Measurements from ENCODE around the gene GABPA.
"Not testable (repeated sequence)": the region's sequence is repeated elsewhere in the genome, so short reads cannot be mapped to it uniquely, and the experiment has no call there.

Gene GABPA

DNA sequence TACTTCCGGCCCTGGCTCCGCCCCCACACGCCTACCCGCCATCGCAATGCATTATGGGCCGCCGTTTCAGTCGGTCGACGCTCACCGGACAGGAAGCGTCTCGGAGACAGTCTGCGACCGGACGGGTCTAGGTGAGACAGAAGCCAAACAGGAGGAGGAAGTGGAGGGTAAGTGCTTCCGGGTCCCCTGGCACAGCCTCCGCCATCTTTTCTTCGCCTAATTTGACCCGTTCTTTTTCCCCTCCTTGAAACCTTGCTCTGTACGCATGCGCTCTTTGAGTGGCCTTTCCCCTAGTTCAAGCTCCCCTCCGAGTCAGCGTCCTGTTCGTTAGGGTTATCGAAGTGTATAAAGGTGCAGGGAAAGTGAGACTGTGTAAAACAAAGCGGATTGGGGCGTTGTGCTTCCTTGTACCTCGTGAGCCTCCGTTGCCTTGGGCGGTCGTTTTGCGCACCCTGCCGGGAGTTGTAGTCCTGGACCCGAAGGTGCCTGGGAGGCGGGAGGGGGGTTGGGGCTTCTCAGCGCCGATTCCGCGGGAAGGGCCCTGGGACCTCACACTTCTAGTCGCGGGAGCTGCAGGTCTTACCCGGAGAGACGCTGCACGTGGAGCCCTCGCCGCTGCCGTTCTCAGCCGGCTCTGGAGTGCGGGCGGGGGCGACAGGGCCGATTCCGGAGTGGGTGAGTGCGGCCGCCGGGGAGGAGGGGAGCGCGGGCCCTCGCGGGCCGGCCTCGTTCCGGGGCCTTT lies at the start of gene GABPA, which contains the start of gene ATP5PF:
GABPA (plus strand) TSS at position 69 of the 742 bp plus-strand sequence. CDS start 6,627 bp downstream, outside the sequence.
ATP5PF (minus strand) TSS at position 1 of the 742 bp plus-strand sequence. CDS start 5,110 bp downstream, outside the sequence.
- DNase-seq: peak; percentile 99

GRCh38 chr21:25687787-25688186 lies 47.0 kb upstream of the GABPA start:
- no peak for DNase-seq

DNA sequence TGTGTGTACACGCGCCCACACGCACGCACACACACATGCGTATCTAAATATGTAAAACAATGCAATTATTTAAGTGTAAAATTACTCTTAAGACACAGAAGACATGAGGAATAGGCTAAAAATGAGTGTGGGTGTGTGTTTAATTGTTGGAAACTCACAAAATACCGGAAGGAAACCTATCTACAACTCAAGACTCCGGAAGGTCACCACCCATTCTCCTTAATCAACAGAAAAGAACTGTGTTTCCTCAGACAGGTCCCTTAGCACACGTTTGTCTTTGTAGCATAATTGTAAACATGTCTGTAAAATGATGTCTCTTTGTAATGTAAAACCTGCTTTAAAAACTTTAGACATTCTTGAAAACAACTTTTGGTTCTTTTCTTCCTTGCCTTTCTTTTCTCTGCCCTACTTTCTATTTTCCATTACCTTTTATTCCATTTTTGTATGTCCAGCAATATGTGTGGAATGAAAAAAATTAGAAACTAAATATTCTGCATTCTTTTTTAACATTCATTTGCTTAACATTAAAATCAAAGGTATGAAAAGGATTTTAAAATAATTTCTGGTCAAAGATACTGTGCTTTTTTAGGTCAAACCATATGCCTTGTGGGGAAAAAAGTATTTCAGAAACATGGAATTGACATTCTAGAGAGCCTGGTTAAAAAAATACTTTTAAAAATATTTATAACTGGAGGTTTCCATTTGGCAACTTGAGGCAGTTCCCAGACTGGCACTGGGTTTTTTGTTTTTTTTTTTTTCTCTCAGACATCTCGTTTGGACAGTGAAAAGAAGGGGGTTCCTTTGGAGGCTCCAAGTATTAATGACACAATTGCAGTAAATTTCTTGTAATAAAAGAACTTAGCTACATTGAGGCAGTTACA lies 46.3 kb upstream of the GABPA start:
- DNase-seq: no peak

GRCh38 chr21:25689226-25689625 lies 45.5 kb upstream of the GABPA start:
- DNase-seq: no peak

DNA sequence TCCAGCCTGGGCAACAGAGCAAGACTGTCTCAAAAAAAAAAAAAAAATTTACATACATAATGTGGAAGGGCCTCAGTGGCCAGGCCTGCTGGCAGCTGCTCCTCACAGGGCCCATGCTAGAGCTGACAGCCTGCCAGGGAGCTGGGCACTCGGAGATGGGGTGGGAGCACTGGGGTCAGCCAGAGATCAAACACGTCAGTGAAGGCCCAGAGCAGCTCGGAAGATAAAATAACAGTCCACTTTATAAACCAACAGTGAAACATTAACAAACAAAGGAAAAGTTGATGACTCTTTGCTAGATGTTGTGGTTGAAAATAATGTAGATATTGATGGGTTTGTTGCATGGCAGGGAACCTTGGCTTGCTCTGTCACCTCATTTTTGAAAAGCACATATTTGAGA lies 42.8 kb upstream of the GABPA start:
- no peak for DNase-seq

GRCh38 chr21:25695461-25695860 lies 39.3 kb upstream of the GABPA start:
- DNase-seq: not testable (repeated sequence)

DNA sequence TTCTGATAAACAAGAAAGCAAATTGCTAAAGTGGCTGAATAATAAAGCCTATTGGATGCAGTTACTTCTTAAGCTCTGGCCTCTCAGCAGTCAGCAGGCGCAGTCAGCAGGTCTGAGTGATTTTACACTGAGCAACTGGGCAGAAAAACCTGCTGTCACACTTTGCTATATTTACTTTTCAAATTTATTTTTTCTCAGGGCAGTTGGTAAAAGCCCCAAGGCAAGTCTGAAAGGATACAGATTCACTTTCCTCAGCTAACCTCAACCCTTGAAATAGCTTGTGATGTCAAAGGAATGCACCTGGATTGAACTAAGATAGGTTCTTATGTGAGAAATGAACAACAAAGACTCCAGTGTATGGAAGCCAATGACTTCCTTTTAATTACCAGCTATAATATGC lies 34.0 kb upstream of the GABPA start:
- no peak for DNase-seq

DNA sequence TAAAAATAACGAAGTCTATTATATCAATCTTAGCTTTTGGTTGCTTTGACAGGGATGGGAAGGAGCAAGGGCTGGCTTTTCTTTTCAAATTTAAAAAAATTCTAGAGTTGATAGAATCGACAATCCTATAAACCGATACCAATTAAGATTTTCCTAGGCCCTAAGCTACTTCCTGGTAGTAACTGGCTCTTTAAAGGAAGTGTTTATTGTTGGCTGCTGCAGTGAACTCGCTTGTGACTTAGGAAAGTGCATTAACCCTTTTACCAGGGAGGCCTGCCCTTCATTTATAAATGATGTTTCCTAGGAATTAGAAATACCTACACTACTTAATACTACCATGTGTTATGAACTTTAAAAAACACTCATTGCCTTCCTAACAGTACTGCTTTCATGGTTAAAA lies 33.2 kb upstream of the GABPA start:
- DNase-seq: no peak

- peak; percentile 76 for DNase-seq
Measured at GRCh38 chr21:25708467-25709065, 26.2 kb upstream of the GABPA start.

DNA sequence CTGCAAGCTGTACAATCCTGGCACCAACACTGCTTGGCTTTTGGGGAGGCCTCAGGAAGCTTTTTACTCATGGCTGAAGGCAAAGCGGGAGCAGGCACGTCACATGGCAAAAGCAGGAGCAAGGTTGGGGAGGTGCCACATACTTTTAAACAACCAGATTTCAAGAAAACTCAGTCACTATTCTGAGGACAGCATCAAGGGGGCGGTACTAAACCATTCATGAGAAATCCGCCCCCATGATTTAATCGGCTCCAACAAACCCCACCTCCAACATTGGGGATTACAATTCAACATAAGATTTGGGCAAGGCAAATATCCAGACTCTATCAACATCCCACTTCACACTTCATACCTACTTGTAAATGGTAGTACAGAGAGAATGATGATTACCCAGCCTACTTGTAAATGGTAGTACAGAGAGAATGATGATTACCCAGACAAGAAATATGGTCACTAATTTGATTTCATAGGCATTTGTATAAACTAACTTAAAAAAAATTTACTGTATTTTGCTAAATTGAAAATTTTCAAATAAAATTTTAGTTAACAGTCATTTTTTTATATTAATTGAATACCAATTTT lies 25.0 kb upstream of the GABPA start:
- peak; percentile 19 for DNase-seq

GRCh38 chr21:25710550-25710949 lies 24.2 kb upstream of the GABPA start:
- DNase-seq: no peak

GRCh38 chr21:25714066-25714465 lies 20.7 kb upstream of the GABPA start:
- DNase-seq: not testable (repeated sequence)

DNA sequence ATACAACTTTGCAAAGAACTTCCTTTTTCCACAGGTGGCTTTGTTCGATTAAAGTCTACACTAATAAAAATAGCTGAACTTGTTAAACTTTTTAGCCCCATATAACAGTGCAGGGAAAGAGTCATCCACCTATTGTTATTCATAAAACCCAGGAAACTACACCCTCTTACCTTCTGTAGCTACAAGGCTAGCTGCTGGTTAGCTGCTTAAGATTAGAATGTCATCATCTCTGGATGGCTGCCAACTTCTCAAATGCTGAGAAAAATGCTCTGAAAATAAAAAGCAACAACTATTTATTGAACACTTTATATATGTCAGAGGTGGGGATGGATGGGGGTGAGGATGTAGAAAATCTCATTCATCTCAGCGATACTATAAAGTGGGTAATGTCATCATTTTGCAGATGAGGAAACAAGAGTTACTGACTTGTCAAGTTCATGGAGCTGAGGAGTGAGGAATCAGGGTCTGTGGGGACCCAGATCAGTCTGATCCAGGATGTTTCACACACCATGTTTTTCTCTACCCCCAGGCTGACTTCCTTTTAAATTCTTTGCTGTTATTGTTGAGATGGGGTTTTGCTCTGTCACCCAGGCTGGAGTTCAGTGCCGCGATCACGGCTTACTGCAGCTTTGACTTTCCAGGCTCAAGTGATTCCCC lies 17.2 kb upstream of the GABPA start:
- DNase-seq: peak; percentile 85

GRCh38 chr21:25721987-25722386 lies 12.8 kb upstream of the GABPA start:
- no peak for DNase-seq

DNA sequence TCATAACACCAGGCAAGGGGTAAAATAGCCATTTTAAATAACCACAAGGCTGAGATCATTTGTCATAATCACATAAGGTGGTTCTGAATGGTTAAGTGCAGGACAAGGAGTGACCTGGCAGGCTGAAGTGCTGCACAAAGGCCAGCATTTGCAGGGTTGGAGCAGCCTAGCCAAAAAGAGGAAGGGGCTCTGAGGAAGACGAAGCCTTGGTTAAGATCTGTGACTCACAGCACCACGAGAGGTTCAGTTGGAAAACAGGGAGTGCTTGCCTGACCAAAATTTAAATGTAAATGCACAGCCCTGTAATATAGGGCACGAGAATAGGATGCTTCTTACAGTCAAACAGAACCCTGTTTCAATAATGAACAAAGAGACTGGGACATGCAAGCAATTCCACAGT lies 12.1 kb upstream of the GABPA start:
- peak; percentile 15 for DNase-seq

GRCh38 chr21:25732091-25732760 lies 2.5 kb upstream of the GABPA start:
- no peak for DNase-seq

DNA sequence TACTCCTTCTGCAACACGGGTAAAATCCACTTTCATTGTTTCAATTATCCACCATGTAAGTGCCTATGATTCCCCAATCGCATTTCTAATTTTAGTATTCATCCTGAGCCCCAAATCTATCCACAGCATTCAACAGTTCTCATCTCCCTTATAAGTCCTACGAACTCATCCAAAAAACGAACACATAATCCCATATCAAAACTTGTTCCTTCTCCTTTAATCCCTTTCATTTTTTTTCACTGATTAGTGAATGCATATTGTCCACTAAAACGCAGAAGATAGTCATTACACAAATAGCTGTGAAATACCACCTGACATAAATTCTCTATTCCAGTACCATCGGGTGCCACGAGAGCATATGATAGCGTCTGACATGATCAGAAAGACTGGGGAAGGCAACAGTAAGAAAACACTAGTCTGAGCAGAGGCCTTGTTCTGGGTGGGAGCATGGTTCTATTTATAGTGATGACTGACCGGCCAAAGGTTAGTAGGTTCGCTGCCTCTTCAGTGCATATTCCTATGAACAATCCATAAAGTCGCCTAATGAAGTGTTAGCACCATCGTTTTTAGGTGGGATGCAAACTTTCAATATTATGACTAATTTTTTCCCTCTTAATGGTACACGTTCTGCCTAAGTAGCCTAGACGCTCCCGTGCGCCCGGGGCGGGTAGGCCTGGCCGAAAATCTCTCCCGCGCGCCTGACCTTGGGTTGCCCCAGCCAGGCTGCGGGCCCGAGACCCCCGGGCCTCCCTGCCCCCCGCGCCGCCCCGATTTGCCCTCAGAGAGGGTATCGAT lies 716 bp upstream of the GABPA start:
- peak; percentile 57 for DNase-seq

GRCh38 chr21:25734654-25734903 lies 193 bp upstream of the GABPA start:
- DNase-seq: no peak

GRCh38 chr21:25735646-25736597 lies 1.1 kb downstream of the GABPA start:
- DNase-seq: peak; percentile 83

GRCh38 chr21:25737421-25737820 lies 2.6 kb downstream of the GABPA start:
- DNase-seq: peak; percentile 26

Data from hematopoietic multipotent progenitor cell treated with erythropoietin and hydrocortisone succinate and interleukin-3 and kit ligand, for 6 days (in vitro differentiated cells).